ENCODE results near the gene SEC31B. TPM values are rescaled to one million over a fixed set of nuclear protein-coding genes. Genes with fewer than 3 reads are reported as not detected.

Gene SEC31B
- total RNA-seq, 1 donor from 2014 or later = 19.6 TPM

GRCh38 chr10:100522107-100522801 is 2.6 kb upstream of the SEC31B start:
- Mint-ChIP-seq H3K9me3 (ENCODE audit: unreplicated experiment) (no peaks in the 10 kb centered on the region), H3K4me1 (ENCODE audit: unreplicated experiment) (peaks cover 21% of the 10 kb centered on the region), H3K27ac (ENCODE audit: unreplicated experiment) (no peak overlapping the region), H3K4me3 (ENCODE audit: unreplicated experiment) (no peak overlapping the region), H3K36me3 (ENCODE audit: unreplicated experiment) (peaks cover 28% of the 10 kb centered on the region), H3K27me3 (ENCODE audit: unreplicated experiment) (no peaks in the 10 kb centered on the region)
- DNase-seq (ENCODE audit: extremely low spot score, unreplicated experiment) = no peak
- TF ChIP-seq CTCF (IDR thresholded peaks at IDR 0.05) = no peak

GRCh38 chr10:100520811-100521210 is 1.1 kb upstream of the SEC31B start:
- Mint-ChIP-seq H3K36me3 (ENCODE audit: unreplicated experiment) (peaks cover 21% of the 10 kb centered on the region), H3K4me1 (ENCODE audit: unreplicated experiment) (peaks cover 21% of the 10 kb centered on the region), H3K27ac (ENCODE audit: unreplicated experiment) (peak overlapping the region; percentile 56), H3K27me3 (ENCODE audit: unreplicated experiment) (no peaks in the 10 kb centered on the region), H3K9me3 (ENCODE audit: unreplicated experiment) (no peaks in the 10 kb centered on the region), H3K4me3 (ENCODE audit: unreplicated experiment) (no peak overlapping the region)
- no peak for TF ChIP-seq CTCF (IDR thresholded peaks at IDR 0.05)
- no peak for DNase-seq (ENCODE audit: extremely low spot score, unreplicated experiment)

DNA sequence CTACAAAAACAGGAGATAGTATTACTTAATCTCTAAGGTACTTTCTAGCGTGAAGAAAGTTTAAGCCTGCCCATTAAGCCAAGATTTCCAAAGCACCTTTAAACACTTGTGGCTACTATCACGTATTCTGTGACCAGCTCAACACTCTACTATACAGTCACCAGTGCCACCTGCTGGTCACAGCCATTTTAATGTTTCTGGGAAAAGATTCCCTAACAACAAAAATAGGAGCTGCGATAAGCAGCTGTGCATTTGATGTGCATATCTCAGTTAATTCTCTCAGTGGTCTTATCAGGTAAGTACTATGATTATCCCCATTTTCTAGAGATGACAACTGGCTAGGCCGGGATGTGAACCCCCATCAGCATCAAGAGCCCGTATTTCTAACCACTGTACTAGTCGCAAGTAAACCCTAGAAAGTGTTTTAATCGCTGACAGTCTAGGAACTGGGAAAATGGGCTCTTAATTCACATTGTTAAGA is 860 bp downstream of the SEC31B start:
- H3K4me1 Mint-ChIP-seq (ENCODE audit: unreplicated experiment) = peaks cover 21% of the 10 kb centered on the region
- H3K27me3 Mint-ChIP-seq (ENCODE audit: unreplicated experiment) = no peaks in the 10 kb centered on the region
- H3K9me3 Mint-ChIP-seq (ENCODE audit: unreplicated experiment) = no peaks in the 10 kb centered on the region
- peak; percentile 85 for DNase-seq (ENCODE audit: extremely low spot score, unreplicated experiment)
- peaks cover 13% of the 10 kb centered on the region for H3K36me3 Mint-ChIP-seq (ENCODE audit: unreplicated experiment)
- H3K4me3 Mint-ChIP-seq (ENCODE audit: unreplicated experiment) = peak overlapping the region; percentile 78
- peak; percentile 74 for TF ChIP-seq CTCF (IDR thresholded peaks at IDR 0.05)
- H3K27ac Mint-ChIP-seq (ENCODE audit: unreplicated experiment) = peak overlapping the region; percentile 50

- H3K27ac Mint-ChIP-seq (ENCODE audit: unreplicated experiment) = no peak overlapping the region
- peak; percentile 28 for TF ChIP-seq CTCF (IDR thresholded peaks at IDR 0.05)
- no peak for DNase-seq (ENCODE audit: extremely low spot score, unreplicated experiment)
- H3K4me1 Mint-ChIP-seq (ENCODE audit: unreplicated experiment) = peaks cover 21% of the 10 kb centered on the region
- H3K9me3 Mint-ChIP-seq (ENCODE audit: unreplicated experiment) = no peaks in the 10 kb centered on the region
- peaks cover 17% of the 10 kb centered on the region for H3K36me3 Mint-ChIP-seq (ENCODE audit: unreplicated experiment)
- no peak overlapping the region for H3K4me3 Mint-ChIP-seq (ENCODE audit: unreplicated experiment)
- H3K27me3 Mint-ChIP-seq (ENCODE audit: unreplicated experiment) = no peaks in the 10 kb centered on the region
These were observed 2.8 kb downstream of the SEC31B start for GRCh38 chr10:100516847-100517246.

DNA sequence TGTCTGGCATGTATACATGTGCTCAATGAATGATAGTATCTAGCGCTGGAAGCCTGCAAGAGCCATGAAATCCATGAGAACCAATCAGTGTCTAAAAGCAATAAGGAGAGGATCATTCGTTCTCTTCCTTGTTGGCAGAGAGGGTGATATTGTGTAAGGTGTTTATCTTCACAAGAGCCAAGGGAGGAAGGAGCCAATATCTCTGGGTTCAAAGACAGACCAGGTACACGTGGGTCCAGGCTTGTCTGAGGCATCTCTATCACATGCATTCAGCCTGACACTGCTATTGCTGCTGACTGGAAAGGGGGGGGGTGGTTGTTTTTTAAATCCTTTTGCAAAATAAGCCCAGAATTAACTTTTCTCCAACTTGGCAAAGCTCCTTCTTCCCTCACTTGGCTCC is 4.0 kb downstream of the SEC31B start:
- Mint-ChIP-seq H3K27ac (ENCODE audit: unreplicated experiment) (no peak overlapping the region), H3K27me3 (ENCODE audit: unreplicated experiment) (no peaks in the 10 kb centered on the region), H3K4me1 (ENCODE audit: unreplicated experiment) (peaks cover 15% of the 10 kb centered on the region), H3K4me3 (ENCODE audit: unreplicated experiment) (no peak overlapping the region), H3K36me3 (ENCODE audit: unreplicated experiment) (peaks cover 15% of the 10 kb centered on the region), H3K9me3 (ENCODE audit: unreplicated experiment) (no peaks in the 10 kb centered on the region)
- DNase-seq (ENCODE audit: extremely low spot score, unreplicated experiment) = no peak
- TF ChIP-seq CTCF (IDR thresholded peaks at IDR 0.05) = no peak
